G401 (cell line): Measurements from ENCODE around the gene APOLD1. TPM values are rescaled to one million over a fixed set of nuclear protein-coding genes. Genes with fewer than 3 reads are reported as not detected.
A peak's percentile ranks its signal among the peaks of the same experiment; 100 is the strongest.
"Not testable (repeated sequence)": the region's sequence is repeated elsewhere in the genome, so short reads cannot be mapped to it uniquely, and the experiment has no call there.

ENCODE experiments used
- DNase-seq: peaks from one replicate; pipeline ENCODE4 v3.0.0-alpha.2; 2015; ENCODE audit warnings: low spot score
- in situ Hi-C: cut with HindIII; loops from 2 replicates; pipeline ENCODE4 v1.10.0; 2016; ENCODE audit warnings: low sequenced_read_pairs, mixed read lengths
- total RNA-seq: library from RNA; depleted of rRNA; stranded (reverse); fragments of >200 nt; shearing (Covaris generic); gene quantifications from 2 replicates; pipeline ENCODE4 v1.2.3, GENCODE V29; 2014; rRNA removed

APOLD1 gene
- total RNA-seq, 1 experiment from 2014 or later, result 39.5 TPM

DNA sequence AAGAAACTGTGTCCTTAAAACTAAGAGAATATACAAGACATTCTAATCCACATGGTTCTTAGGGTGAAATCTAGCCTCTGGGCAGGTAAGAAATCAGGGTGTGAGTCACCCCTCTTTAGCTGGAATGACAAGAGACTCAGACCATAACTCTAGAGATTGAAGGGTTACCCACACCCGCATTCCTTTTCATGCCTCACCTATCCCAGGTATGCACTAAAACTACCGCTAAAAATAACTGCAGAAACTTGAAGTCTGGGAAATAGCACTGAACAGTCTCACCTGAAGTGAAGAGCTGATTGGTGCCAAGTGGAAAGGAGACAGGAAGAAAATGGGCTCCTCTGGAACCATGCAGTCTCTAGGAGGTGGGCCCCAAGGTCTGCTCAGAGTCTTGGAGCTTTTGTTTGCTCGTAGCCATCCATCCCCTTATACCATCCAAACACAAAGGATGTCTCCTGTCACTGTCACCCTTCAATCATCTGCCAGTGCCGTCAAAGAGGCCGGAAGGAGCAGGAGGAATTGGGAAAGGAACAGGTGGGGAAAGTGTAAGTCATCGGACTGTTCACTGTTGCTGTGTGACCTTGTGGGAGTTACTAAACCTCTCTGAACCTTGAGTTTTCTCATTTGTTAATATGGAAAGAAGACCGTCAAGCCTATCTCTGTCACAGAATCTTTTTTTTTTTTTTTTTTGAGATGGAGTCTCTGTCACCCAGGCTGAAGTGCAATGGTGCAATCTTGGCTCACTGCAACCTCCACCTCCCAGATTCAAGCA, 50.1 kb downstream of the APOLD1 start:
- in situ Hi-C loops, result no loop called here
- no peak for DNase-seq

DNA sequence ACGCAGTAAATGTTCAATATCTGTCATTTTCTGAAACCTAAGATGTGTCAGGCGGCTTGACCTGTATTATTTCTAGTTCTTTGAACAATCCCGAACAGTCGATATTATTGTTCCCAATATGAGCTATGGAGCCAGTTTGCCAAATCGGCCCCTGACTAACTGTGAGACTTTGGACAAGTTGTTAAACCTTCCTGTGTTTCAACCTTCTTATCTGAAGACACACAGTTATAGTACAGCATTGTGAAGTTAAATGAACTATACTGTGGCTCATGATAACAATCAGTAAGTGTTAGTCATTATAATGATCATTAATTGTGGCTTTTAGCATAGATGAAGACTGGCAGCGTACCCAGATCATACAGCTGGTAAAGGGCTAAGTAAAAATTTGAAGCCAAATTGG, 51.1 kb downstream of the APOLD1 start:
- in situ Hi-C loops, result no loop called here
- DNase-seq, result no peak

DNA sequence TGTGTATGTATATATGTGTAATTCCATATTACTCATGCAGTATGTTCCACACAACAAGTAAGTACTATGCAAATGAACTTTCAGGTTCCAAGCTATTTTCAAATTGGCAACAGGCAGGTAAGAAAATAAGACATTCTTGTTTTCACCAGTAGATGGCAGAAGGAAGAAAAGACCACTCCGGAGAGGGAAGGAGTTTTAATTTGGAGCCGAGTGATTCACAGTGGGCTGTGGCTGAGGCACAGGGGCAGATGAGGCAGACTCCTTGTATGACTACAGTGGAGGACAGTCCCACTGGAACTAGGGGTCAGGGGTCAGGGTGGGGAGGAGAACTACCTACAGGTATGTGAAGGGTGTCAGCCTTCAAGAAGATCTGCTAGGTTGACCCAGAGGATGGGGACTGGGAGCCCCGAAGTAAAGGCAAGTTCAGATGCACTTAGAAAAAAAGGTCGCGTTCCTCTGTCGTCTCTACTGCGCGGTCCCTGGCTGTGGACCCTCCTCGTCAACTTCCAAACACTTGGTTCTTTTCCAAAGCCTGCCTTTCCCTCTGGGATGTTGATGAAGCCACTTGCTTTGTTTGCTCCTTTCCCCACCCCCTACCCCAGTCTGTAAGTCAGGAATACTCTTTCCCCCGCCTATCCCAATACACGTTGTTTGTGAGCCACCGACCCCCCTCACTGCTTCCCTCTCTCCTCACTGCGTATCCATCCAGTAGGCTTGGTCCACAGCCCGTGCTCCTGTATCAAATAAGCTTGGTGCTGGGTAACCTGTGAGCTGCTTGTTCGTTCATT, 51.8 kb downstream of the APOLD1 start:
- in situ Hi-C loops, result no loop called here
- peak; percentile 38 for DNase-seq

DNA sequence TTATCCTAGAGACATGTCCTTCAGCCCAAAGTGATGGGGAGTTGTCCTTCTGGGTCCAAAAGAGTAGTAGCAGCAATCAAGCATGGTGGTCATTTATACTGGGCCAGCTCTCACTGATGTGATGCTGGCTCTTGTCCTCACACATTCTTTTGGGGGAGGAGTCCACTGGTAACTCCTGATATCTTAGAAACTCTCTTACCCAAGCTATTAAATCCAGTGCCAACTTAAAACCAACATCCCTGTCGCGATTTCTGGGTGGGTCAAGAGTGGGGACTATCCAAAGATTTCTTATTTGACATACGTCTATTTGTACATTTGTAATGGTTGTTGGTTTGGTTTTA, 52.3 kb downstream of the APOLD1 start:
- in situ Hi-C loops, result no loop called here
- DNase-seq, result no peak

DNA sequence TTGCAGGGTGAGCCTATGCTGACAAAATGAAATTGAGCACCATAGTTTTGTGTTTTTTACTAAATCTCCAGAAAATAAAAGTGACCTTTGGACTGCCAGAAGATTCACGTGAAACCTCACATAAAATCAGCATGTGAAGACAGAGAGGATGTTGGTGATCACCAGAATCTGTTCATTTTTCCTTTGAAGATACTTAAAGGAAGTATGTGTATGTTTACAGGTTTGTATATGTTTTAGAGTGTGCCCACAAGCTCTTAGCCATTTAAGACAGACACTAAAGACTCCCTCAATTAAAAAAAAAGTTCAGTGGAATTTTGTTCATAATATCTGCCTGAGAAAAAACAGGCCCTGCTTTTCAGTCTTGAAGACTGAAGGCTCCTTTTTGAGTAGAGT, 53.5 kb downstream of the APOLD1 start:
- no peak for DNase-seq
- in situ Hi-C loops, result no loop called here

DNA sequence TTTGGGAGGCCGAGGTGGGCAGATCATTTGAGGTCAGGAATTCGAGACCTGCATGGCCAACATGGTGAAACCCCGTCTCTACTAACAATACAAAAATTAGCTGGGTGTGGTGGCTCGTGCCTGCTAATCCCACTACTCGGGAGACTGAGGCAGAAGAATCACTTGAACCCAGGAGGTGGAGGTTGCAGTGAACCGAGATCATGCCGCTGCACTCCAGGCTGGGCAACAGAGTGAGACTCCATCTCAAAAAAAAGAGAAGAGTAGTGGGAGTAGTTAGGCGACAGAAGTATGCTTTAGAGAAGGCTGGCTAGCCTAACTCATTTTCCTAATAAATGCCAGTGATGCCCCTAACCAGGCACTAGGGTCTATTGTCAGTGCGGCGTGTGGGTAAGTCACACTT, 54.0 kb downstream of the APOLD1 start:
- DNase-seq, in situ Hi-C loops: not testable (repeated sequence)

DNA sequence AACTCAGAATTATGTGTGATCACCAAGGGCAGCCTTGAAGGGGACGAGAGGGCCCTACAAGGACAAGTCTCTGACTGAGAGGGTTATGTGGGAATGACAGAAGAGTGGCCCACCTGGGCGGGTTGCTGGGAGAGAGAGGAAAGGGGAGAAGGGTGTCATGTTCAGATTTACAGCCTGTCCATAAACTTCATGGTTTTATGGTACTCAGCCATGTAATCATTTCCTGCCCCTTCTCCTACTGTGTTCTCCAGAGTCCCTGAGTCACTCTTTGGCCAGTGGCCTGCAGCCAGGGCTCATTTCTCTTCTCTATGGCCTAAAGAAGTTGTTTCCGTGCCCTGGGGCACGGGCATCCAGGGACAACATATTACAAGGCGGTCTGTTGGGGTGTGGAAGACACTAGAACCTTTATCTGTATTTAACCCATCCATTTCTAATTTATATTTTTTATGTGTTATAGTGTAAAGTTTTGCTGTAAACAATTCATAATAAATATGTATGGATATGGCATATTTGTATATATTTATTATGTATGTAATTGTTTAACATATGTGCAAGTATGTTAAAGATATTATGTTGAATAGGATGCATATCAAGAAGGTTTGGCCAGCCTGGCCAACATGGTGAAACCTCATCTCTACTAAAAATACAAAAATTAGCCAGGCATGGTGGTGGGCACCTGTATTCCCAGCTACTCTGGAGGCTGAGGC, 54.6 kb downstream of the APOLD1 start:
- DNase-seq, result no peak
- in situ Hi-C loops, result no loop called here

DNA sequence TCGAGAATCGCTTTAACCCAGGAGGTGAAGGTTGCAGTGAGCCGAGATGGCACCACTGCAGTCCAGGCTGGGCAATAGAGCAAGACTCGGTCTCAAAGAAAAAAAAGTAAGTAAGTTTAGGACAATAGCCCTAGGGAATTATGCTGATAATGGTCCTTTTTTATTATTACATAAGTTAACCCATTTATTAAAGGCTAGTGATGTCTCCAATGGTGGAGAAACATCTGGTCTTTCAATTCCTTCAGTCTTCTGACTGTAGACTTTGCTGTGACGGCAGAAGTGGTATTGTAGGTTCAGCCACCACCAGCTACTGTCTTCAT, 55.1 kb downstream of the APOLD1 start:
- in situ Hi-C loops, result no loop called here

More for the DNA sequence above, 55.1 kb downstream of the APOLD1 start:
- DNase-seq, result no peak

Other genes starting within 250 kb of the APOLD1 start
- 16.2 and 29.6 TPM in 2 replicates for gene DUSP16, start 222.8 kb upstream of the APOLD1 start, total RNA-seq
- gene CREBL2, start 173.8 kb upstream of the APOLD1 start, total RNA-seq, result 7.8 and 19.0 TPM in 2 replicates
- gene GPR19, start 89.5 kb upstream of the APOLD1 start, total RNA-seq, result 1.0 and 1.3 TPM in 2 replicates
- 65.6 and 81.7 TPM in 2 replicates for gene CDKN1B, start 68.3 kb upstream of the APOLD1 start, total RNA-seq
- gene DDX47, start 27.7 kb downstream of the APOLD1 start, total RNA-seq, result 117 and 172 TPM in 2 replicates
- gene GPRC5A, start 105.9 kb downstream of the APOLD1 start, total RNA-seq, result 22.8 and 23.8 TPM in 2 replicates
- not detected in 2 replicates for gene GPRC5D, start 166.5 kb downstream of the APOLD1 start, total RNA-seq
- 44.1 and 44.6 TPM in 2 replicates for gene HEBP1, start 214.6 kb downstream of the APOLD1 start, total RNA-seq